HG03571 (cell line): ENCODE data around the gene AKAP6.
"Not testable (repeated sequence)": the region's sequence is repeated elsewhere in the genome, so short reads cannot be mapped to it uniquely, and the experiment has no call there.

Experiments
- ATAC-seq: cut with Tn5 transposase; IDR thresholded peaks from one replicate; pipeline ENCODE4 v1.9.1; 2021; ENCODE audit not compliant: unreplicated experiment

Gene AKAP6

GRCh38 chr14:32571995-32572866, 243.1 kb downstream of the AKAP6 start:
- peak; percentile 65 for ATAC-seq

GRCh38 chr14:32572867-32573150, 243.7 kb downstream of the AKAP6 start:
- peak; percentile 6 for ATAC-seq

DNA sequence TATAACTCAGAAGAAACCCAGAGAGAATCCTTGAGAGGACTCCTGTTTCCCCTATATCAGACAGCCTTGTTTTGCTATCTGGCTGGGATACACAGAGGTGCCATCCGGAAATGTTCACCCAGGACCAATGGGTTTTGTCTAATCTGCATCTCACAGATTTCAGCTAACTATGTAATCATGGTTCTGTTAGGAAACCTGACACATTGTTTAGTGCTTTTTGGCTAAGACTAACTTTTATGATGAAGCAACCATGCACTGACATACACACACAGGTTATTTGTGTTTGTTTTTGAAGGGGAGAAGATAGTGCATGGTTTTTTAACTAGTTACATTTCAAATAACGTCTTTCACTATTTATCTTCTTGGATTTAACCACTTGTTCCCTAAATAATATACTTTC, 245.2 kb downstream of the AKAP6 start:
- no peak for ATAC-seq

DNA sequence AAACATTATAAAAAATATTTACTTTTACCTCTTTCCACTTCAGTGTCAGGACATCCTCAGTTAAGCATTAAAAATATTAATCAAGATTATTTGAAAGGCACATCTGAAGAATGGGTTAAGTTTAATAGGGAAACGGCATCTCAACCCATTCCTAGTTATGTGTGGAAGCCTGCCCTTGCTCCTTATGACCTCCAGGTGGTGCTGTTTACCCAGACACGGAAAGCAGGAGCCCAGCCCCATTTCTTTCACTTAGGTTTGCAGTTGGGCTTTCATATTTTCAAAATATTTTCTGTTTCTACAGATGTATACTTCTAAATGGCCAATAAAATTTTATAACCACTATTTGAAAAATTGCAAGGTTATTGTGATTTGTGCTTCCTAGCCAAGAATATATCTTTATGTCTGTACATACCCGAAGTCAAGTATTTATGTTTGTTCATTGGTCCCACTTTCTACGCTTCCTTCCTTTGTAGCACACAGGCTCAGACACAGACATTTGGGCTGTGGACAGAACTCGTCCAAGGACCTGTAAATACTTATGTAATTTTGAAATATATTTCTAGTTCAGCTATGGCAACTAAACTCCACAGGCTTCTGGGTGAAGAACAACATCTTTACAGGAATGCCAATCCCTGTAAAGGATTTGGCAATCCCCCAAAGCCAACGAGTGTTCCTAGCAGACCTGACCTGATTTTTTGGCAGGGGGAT, 247.1 kb downstream of the AKAP6 start:
- ATAC-seq, result peak; percentile 52

DNA sequence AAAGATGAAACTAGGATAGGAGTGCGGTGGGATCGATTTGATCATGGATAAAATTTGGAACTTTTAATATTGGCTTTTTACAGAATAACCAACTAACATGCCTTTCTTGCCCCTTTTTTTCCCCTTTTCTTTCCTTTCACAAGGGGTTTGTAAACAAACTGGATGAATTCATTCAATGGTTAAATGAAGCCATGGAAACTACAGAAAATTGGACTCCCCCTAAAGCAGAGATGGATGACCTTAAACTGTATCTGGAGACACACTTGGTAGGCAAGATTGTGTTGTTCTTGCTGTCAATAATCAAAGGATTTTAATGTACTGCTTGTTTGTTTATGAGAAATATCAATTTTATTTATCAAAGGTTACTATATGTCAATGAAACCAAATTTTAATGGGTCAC, 247.9 kb downstream of the AKAP6 start:
- ATAC-seq, result no peak

- ATAC-seq, result peak; percentile 86
Measured at GRCh38 chr14:32578181-32578580, 249.1 kb downstream of the AKAP6 start.

GRCh38 chr14:32583427-32583826, 254.3 kb downstream of the AKAP6 start:
- ATAC-seq, result not testable (repeated sequence)

GRCh38 chr14:32584079-32584478, 255.0 kb downstream of the AKAP6 start:
- ATAC-seq, result no peak

GRCh38 chr14:32587461-32587860, 258.4 kb downstream of the AKAP6 start:
- ATAC-seq, result no peak

GRCh38 chr14:32588448-32589320, 259.6 kb downstream of the AKAP6 start:
- ATAC-seq, result no peak

DNA sequence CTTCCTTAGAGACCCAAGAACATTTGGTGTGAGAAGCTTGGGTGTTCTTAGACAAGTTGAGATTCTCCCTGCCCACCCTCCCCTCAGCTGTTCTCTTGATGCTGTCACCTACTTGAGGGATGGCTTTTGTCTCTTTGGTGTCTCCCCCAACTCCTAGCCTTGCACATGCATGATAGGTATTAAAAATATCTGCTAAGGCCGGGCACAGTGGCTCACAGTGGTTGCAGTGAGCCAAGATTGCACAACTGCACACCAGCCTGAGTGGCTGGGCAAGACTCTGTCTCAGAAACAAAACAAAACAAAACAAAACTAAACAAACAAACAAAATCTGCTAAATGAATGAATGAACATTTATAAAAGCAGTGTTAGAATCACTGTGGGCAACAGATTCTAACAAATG, 261.1 kb downstream of the AKAP6 start:
- ATAC-seq, result no peak

DNA sequence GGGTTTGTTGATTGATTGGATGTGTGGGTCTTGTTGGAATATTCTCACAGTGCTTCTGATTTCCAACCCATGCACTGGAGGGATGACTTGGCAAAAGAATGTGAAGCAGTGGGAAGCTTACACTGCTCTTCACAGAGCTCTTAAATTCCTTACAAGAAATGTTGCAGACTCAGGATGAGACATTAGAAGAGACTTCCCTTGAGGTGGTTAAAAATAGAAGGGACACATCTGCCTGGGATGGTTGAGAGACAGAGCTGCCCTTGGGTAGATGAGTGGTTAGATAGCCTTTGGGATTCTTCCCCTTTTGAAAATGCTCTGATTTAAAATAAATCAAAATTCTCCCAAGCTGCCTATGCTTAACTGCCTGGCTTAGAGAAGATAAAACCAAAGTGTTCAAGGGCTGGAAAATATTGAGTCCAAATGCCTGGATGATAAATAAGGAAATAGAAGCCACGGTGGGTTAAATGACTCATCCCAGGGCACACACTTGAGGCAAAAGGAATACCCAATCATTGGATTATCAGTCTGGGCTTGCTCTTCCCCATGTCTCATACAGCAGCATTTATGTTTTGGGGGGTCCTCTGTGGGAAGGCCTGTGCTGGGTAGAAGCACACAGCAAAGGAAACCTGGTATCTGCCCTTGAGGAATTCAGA, 264.3 kb downstream of the AKAP6 start:
- ATAC-seq, result no peak

DNA sequence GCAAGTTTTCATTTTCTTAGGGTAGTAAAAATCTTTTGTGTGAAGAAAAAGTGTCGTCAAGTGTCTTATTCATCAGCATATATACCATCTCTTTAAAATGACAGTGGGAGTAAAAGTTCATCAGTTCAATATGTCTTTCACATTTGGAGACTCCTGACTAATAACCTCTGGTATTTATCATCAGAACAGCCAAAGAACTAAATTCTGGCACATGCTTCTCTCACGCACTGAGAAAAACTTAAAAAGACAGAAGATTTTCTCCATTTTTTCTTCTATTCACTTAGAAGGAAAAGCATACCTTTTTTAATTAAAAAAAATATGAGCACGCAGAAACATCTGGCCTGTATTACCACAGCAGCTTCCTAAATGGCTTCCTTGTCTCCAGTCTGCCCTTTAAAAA, 265.7 kb downstream of the AKAP6 start:
- ATAC-seq, result no peak

GRCh38 chr14:32595497-32595896, 266.4 kb downstream of the AKAP6 start:
- no peak for ATAC-seq

DNA sequence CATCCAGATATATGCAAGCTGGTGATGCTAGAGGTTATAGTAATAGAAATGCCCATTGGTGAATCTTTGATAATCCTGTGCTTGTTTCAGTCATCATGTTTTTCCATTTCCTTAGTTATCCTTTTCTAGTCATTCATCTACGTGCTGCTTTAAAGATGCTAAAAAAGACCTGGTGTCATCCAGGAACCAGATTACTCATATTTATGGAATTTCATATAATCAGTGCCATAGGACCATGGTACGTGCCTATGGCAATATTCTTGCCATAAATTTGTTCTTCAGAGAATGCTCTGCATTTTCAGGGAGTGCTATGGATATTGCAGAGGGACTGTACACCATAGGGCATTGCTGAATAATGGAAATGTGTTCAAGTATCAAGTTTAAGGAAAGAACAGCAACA, 267.3 kb downstream of the AKAP6 start:
- no peak for ATAC-seq

DNA sequence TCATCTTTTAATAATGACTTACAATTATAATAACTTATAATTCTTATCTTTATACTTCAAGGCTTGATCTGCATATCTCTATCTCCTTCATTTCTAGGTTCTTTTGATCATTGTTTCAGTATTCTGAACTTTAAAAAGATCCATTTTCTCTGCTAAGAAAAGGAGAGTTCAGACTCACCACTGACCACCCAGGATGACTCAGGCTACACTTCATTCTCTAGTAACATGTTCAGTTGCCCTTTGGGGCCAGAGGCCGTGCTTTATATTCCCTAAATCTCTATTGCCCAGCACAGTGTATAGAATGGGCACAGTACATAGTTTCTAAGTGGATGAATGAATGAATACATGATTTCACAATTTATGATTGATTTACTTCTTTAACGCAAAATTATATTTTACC, 268.7 kb downstream of the AKAP6 start:
- no peak for ATAC-seq

- ATAC-seq, result no peak
Measured at GRCh38 chr14:32601069-32601468, 272.0 kb downstream of the AKAP6 start.

- ATAC-seq, result no peak
Measured at GRCh38 chr14:32601906-32602305, 272.8 kb downstream of the AKAP6 start.

GRCh38 chr14:32602699-32603098, 273.6 kb downstream of the AKAP6 start:
- ATAC-seq, result no peak

DNA sequence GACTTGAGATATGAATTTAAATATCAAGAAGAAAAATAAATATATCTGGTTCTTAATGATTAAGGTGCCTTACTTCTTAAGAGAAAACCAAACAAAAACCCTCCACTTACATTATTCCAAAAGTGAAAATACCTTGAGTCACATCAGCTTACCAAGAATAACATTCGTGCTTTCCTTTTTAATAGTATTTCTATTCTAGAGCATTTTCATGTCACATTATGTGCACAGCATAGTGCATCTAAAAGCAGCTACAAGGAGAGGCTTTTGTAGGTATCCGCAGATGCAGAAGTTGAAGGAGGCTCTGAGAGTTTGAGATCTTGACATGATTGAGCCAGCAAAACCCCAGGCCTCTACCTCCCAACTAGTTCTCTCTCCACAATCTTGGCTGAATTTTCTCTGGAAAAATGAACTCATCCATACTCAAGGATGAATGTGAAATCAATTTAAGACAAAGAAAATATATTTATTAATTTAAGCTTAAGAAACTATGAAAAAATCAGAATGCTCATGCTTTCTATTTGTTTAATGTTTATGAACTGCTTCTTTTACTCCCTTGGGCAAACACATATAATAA, 275.0 kb downstream of the AKAP6 start:
- no peak for ATAC-seq

DNA sequence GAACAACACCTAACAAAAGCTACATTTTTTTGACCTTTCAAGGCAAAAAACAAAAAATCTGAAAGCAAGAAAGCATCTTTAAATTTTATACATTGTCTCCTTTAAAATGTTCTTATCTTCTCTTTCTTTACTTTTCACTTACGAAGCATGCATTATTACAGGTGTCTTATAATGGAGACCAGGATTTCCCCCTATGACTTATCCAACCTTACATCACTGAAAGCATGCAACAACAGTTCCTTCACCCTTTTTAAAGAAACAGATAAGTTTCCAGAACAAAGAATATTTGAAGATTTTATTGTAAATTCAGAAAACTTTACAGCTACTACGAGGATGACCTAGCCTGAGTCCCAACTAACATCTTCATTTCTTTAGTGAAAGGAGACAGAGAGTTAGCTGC, 277.2 kb downstream of the AKAP6 start:
- no peak for ATAC-seq
